IMR-90 (cell line): Measurements from ENCODE around the gene C6orf47. TPM values are rescaled to one million over a fixed set of nuclear protein-coding genes. Genes with fewer than 3 reads are reported as not detected.

Experiments
- ATAC-seq: fragments of 200-7000 bp; cut with Tn5 transposase; 2 replicates; pipeline ENCODE4 v1.9.1; 2020; ENCODE audit warnings: low read depth, mild to moderate bottlenecking, moderate library complexity
- BruUV-seq: library from RNA; stranded (reverse); fragments of 400-500 nt; replicated peaks from 2 replicates; lab custom pipeline; 2021; lab: Mats Ljungman, UMichigan
- CTCF ChIA-PET: fragments of 300-600 bp; formaldehyde crosslinking; extraction: SDS; loops from one replicate; lab custom pipeline; 2021; ENCODE audit warnings: antibody characterized with exemption; lab: Yijun Ruan, JAX
- POLR2A ChIA-PET: fragments of 300-600 bp; sonication (Branson Sonifier 250); formaldehyde crosslinking; loops from one replicate; lab custom pipeline; 2022; ENCODE audit warnings: antibody characterized with exemption; ENCODE audit not compliant: unreplicated experiment; lab: Charles Lee
- DNase-seq: peaks from one replicate; pipeline ENCODE4 v3.0.0; 2013
- H2AFZ ChIP-seq: replicated peaks from 2 replicates; pipeline ENCODE3; 2013; ENCODE audit warnings: low read length, mild to moderate bottlenecking; ENCODE audit not compliant: poor library complexity
- H2AK5ac ChIP-seq: 2 replicates; pipeline ENCODE4 v1.6.1; 2013; ENCODE audit warnings: low read depth, low read length, inconsistent platforms
- H2AK9ac ChIP-seq: replicated peaks from 2 replicates; pipeline ENCODE3; 2013; ENCODE audit warnings: mild to moderate bottlenecking, low read depth, low read length, moderate library complexity; ENCODE audit not compliant: poor library complexity
- H2BK120ac ChIP-seq: 2 replicates; pipeline ENCODE4 v1.6.1; 2013; ENCODE audit warnings: low read depth, low read length, inconsistent platforms
- H2BK15ac ChIP-seq: 3 replicates; pipeline ENCODE4 v1.6.1; 2013; ENCODE audit warnings: low read depth, low read length, inconsistent platforms
- H2BK20ac ChIP-seq: 2 replicates; pipeline ENCODE4 v1.6.1; 2013; ENCODE audit warnings: low read depth, mild to moderate bottlenecking, inconsistent platforms, low read length, moderate library complexity
- H2BK5ac ChIP-seq: 2 replicates; pipeline ENCODE4 v1.6.1; 2013; ENCODE audit warnings: mild to moderate bottlenecking, low read depth, low read length, inconsistent platforms; ENCODE audit not compliant: poor library complexity, severe bottlenecking
- H3K14ac ChIP-seq: replicated peaks from 2 replicates; pipeline ENCODE4 v1.6.1; 2013; ENCODE audit warnings: low read depth, low read length, inconsistent platforms
- H3K18ac ChIP-seq: 2 replicates; pipeline ENCODE4 v1.6.1; 2013; ENCODE audit warnings: low read depth, low read length, control low read depth
- H3K23ac ChIP-seq: 2 replicates; pipeline ENCODE4 v1.6.1; 2013; ENCODE audit warnings: low read depth, low read length, inconsistent platforms
- H3K27ac ChIP-seq: 2 replicates; pipeline ENCODE4 v1.5.1; 2013; ENCODE audit warnings: mild to moderate bottlenecking, control low read depth, low read length; ENCODE audit not compliant: insufficient read depth
- H3K27me3 ChIP-seq: 2 replicates; pipeline ENCODE4 v1.6.1; 2013; ENCODE audit warnings: low read length; ENCODE audit not compliant: control insufficient read depth, insufficient read depth
- H3K36me3 ChIP-seq: 2 replicates; pipeline ENCODE4 v1.6.1; 2013; ENCODE audit warnings: low read length, mixed read lengths; ENCODE audit not compliant: control insufficient read depth, insufficient read depth
- H3K4ac ChIP-seq: 2 replicates; pipeline ENCODE4 v1.6.1; 2013; ENCODE audit warnings: low read depth, low read length, inconsistent platforms
- H3K4me1 ChIP-seq: 2 replicates; pipeline ENCODE4 v1.6.1; 2013; ENCODE audit warnings: low read length, mixed read lengths; ENCODE audit not compliant: control insufficient read depth, insufficient read depth
- H3K4me2 ChIP-seq: 2 replicates; pipeline ENCODE4 v1.6.1; 2013; ENCODE audit warnings: low read depth, mild to moderate bottlenecking, control low read depth, low read length, moderate library complexity
- H3K4me3 ChIP-seq: 2 replicates; pipeline ENCODE4 v1.5.1; 2013; ENCODE audit warnings: low read depth, mild to moderate bottlenecking, control low read depth, low read length, moderate library complexity; ENCODE audit not compliant: insufficient read depth
- H3K56ac ChIP-seq: 2 replicates; pipeline ENCODE4 v1.6.1; 2013; ENCODE audit warnings: low read length, inconsistent platforms; ENCODE audit not compliant: insufficient read depth; ENCODE audit errors: extremely low read depth
- H3K79me1 ChIP-seq, 2 experiments: 2 replicates each; pipeline ENCODE4 v1.6.1; 2013; ENCODE audit warnings: low read length in 2 of 2, inconsistent platforms in 1 of 2, low read depth in 1 of 2
- H3K9ac ChIP-seq: 2 replicates; pipeline ENCODE4 v1.6.1; 2013; ENCODE audit warnings: low read depth, low read length, control low read depth
- H3K9me1 ChIP-seq: 2 replicates; pipeline ENCODE4 v1.6.1; 2013; ENCODE audit warnings: low read length, inconsistent platforms; ENCODE audit not compliant: insufficient read depth
- H3K9me3 ChIP-seq: 2 replicates; pipeline ENCODE4 v1.6.1; 2013; ENCODE audit warnings: low read length; ENCODE audit not compliant: control insufficient read depth, insufficient read depth
- H4K20me1 ChIP-seq: 2 replicates; pipeline ENCODE4 v1.6.1; 2013; ENCODE audit warnings: low read length, inconsistent platforms; ENCODE audit not compliant: insufficient read depth
- H4K5ac ChIP-seq: 2 replicates; pipeline ENCODE4 v1.6.1; 2013; ENCODE audit warnings: mild to moderate bottlenecking, low read depth, low read length, control low read depth
- H4K8ac ChIP-seq, 2 experiments: 2 replicates each; pipeline ENCODE4 v1.6.1; 2013; ENCODE audit warnings: low read depth in 2 of 2, low read length in 2 of 2, control low read depth in 1 of 2, inconsistent platforms in 1 of 2
- H4K91ac ChIP-seq: 2 replicates; pipeline ENCODE4 v1.6.1; 2013; ENCODE audit warnings: low read depth, low read length, inconsistent platforms; ENCODE audit not compliant: insufficient read depth
- RFX5 ChIP-seq: IDR thresholded peaks from 2 replicates; pipeline ENCODE4 v1.8.0; 2012; ENCODE audit warnings: low read depth, mild to moderate bottlenecking, low read length, moderate library complexity
- WGBS, 2 experiments: methylation state at CpG; one replicate each; pipeline versions ENCODE4 v1.1.5 to v1.1.7; 2013; ENCODE audit warnings: missing lambda C conversion rate in 2 of 2; ENCODE audit not compliant: insufficient read length in 1 of 2; ENCODE audit errors: extremely low coverage in 2 of 2; 5-methylcytosine and 5-hydroxymethylcytosine counted together
- dilution Hi-C: fragments of 300-500 bp; cut with HindIII; formaldehyde crosslinking; loops from one replicate; pipeline ENCODE4 v1.14.3; 2018; ENCODE audit warnings: low sequenced_read_pairs; ENCODE audit not compliant: unreplicated experiment
- in situ Hi-C: fragments of 300-500 bp; cut with MboI; formaldehyde crosslinking; loops from 3 replicates; pipeline ENCODE4 v1.14.3; 2019; ENCODE audit warnings: low sequenced_read_pairs, inconsistent platforms, mixed read lengths
- intact Hi-C: fragments of 100-400 bp; cut with micrococcal nuclease; formaldehyde crosslinking; loops from 2 replicates; pipeline ENCODE4 v1.10.0; 2022
- polyA plus RNA-seq, 3 experiments: library from polyadenylated mRNA; depleted of rRNA; stranded (reverse); fragments of >200 nt; gene quantifications; 2 replicates each; pipeline ENCODE4 v1.2.3, GENCODE V29; 2012; ENCODE audit warnings: low replicate concordance in 1 of 3
- total RNA-seq: library from RNA; depleted of rRNA; stranded (reverse); fragments of >200 nt; gene quantifications from 2 replicates; pipeline ENCODE4 v1.2.3, GENCODE V29; 2012

C6orf47 gene
- total and polyA plus RNA-seq, 2 of the 4 experiments (the other 2 are of a cell fraction): 8.9 to 14.2 TPM

GRCh38 chr6:31643818-31644454, 16.6 kb downstream of the C6orf47 start:
- no peak overlapping the region for H4K91ac ChIP-seq
- H3K4ac ChIP-seq: no peak overlapping the region
- no peak overlapping the region for H3K27ac ChIP-seq
- H3K36me3 ChIP-seq: peaks cover 83% of the 10 kb centered on the region
- H4K8ac ChIP-seq: no peak overlapping the region
- H2AFZ ChIP-seq: no peak overlapping the region
- ChIA-PET POLR2A (no interaction called here), CTCF (no interaction called here)
- no peaks in the 10 kb centered on the region; the same call in 1 of the 2 replicates for H3K4me1 ChIP-seq
- no peak overlapping the region for H3K23ac ChIP-seq
- no peak overlapping the region for H3K14ac ChIP-seq
- H3K56ac ChIP-seq: no peak overlapping the region
- H2BK20ac ChIP-seq: no peak overlapping the region
- no peak overlapping the region for H2AK5ac ChIP-seq
- H2BK15ac ChIP-seq: no peak overlapping the region
- H3K4me3 ChIP-seq: no peak overlapping the region
- no peak overlapping the region for H2BK120ac ChIP-seq
- no peak overlapping the region for H3K4me2 ChIP-seq
- peaks cover 5% of the 10 kb centered on the region; the same call in 1 of the 2 replicates for H4K20me1 ChIP-seq
- in situ Hi-C loops (no loop called here), intact Hi-C loops (no loop called here), dilution Hi-C loops (no loop called here)
- H3K18ac ChIP-seq: no peak overlapping the region
- no TSS peak for BruUV-seq
- 0 out of 2 replicates have a peak, but pooled peaks cover 3% of the 10 kb centered on the region for H3K9me1 ChIP-seq
- no peak overlapping the region for H4K5ac ChIP-seq
- WGBS, 2 experiments: 83% methylated on average over 1 of the region's 17 CpGs; no CpG with 5 or more reads in 1 of the 2 experiments
- H3K79me1 ChIP-seq: peaks cover 10 to 19% of the 10 kb centered on the region in 2 experiments; a peak in 3 of 4 replicates
- TF ChIP-seq RFX5: no peak
- no peak for ATAC-seq
- no peaks in the 10 kb centered on the region for H3K9me3 ChIP-seq
- no peak overlapping the region for H2BK5ac ChIP-seq
- no peak overlapping the region for H3K9ac ChIP-seq
- no peak overlapping the region for H2AK9ac ChIP-seq
- no peaks in the 10 kb centered on the region for H3K27me3 ChIP-seq
- DNase-seq: no peak
